Colonic mucosa (tissue), 4 donors: ENCODE data around the gene GHSR. TPM values are rescaled to one million over a fixed set of nuclear protein-coding genes. Genes with fewer than 3 reads are reported as not detected.

Source experiments
- DNase-seq: peaks from one replicate; pipeline ENCODE4 v3.0.0-alpha.2; 2020
- H3K27ac ChIP-seq: fragments of 200-600 bp; one replicate; pipeline ENCODE4 v1.8.0; 2021
- H3K27me3 ChIP-seq: fragments of 200-600 bp; one replicate; pipeline ENCODE4 v1.8.0; 2021
- H3K36me3 ChIP-seq: fragments of 200-600 bp; one replicate; pipeline ENCODE4 v1.8.0; 2021
- H3K4me1 ChIP-seq: fragments of 200-600 bp; one replicate; pipeline ENCODE4 v1.8.0; 2021; ENCODE audit warnings: mild to moderate bottlenecking
- H3K4me3 ChIP-seq: fragments of 200-600 bp; one replicate; pipeline ENCODE4 v1.8.0; 2021
- H3K9ac ChIP-seq, 2 donors: one replicate each; pipeline ENCODE4 v1.7.0; 2013; ENCODE audit warnings: control low read depth in 2 of 2, low read depth in 2 of 2, low read length in 2 of 2
- H3K9me3 ChIP-seq: fragments of 200-600 bp; one replicate; pipeline ENCODE4 v1.8.0; 2021
- intact Hi-C: fragments of 100-400 bp; cut with DNase I; formaldehyde crosslinking; loops from one replicate; pipeline ENCODE4 v1.14.1; 2022
- total RNA-seq, 2 donors: library from RNA; stranded (reverse); fragmentation: NEBNext Ultra II Directional in 1 of 2; extraction: Animal tissue kit (Norgen Biotek cat#: 25700) in 1 of 2; gene quantifications; one replicate each; pipeline ENCODE4 v1.2.1, GENCODE V29; 2021
- TF ChIP-seq, protein P1 (sequence below): fragments of 200-600 bp; IDR thresholded peaks from one replicate; pipeline ENCODE4 v1.8.0; 2022; ENCODE audit warnings: antibody characterized with exemption, mild to moderate bottlenecking
- donor health status: healthy.
- donor health status: DM: no; HTN: no; CAD: no.
- donor health status: DM: no; HTN: no; CAD: no.

GHSR gene
- total RNA-seq, 2 donors from 2014 or later, result not detected

DNA sequence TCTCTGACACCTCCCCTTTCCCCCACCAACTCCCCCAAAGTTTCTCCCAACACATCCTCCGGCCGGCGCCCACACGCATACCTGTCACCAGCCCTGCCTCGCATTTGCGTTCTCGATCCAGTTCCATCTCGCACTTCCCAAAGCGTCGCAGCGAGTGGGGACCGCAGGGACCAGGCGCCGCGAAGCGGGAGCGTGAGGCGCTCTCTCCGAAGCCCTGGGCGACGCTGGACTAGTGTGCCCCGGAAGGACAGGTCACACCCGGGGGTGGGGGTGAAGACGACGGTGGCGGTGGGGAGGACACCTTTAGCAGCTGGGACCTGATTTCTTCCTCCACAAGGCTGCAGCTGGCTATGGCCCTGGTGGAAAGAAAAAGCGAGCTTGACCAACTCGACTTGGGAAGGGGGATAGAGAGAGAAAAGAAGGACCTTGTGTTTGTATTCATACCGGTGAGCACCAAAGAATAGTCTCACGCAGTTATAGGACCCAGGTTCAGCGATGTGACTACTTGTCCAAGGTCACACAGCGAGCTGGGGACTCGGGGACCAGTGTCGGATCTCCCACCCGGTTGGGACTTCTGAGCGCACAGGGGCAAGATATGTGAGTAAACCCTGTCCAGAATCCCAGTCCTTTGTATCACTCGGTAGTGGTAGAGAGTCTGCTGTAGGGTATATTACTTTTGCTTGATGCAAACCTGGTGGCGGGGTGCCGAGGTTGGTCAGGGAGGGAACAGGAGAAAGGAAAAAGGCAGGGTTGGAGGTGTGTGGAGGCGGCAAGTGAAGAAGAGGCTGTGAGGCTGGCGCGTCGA, 607 bp upstream of the GHSR start:
- no peak overlapping the region for H3K4me3 ChIP-seq
- no peak for DNase-seq
- TF ChIP-seq, protein P1, sequence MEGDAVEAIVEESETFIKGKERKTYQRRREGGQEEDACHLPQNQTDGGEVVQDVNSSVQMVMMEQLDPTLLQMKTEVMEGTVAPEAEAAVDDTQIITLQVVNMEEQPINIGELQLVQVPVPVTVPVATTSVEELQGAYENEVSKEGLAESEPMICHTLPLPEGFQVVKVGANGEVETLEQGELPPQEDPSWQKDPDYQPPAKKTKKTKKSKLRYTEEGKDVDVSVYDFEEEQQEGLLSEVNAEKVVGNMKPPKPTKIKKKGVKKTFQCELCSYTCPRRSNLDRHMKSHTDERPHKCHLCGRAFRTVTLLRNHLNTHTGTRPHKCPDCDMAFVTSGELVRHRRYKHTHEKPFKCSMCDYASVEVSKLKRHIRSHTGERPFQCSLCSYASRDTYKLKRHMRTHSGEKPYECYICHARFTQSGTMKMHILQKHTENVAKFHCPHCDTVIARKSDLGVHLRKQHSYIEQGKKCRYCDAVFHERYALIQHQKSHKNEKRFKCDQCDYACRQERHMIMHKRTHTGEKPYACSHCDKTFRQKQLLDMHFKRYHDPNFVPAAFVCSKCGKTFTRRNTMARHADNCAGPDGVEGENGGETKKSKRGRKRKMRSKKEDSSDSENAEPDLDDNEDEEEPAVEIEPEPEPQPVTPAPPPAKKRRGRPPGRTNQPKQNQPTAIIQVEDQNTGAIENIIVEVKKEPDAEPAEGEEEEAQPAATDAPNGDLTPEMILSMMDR, result no peak
- peaks cover 42% of the 10 kb centered on the region for H3K27me3 ChIP-seq
- no peaks in the 10 kb centered on the region for H3K36me3 ChIP-seq
- no peaks in the 10 kb centered on the region for H3K9me3 ChIP-seq
- no peak overlapping the region for H3K27ac ChIP-seq
- H3K4me1 ChIP-seq, result no peaks in the 10 kb centered on the region
- intact Hi-C loops, result no loop called here
- no peak overlapping the region for H3K9ac ChIP-seq

DNA sequence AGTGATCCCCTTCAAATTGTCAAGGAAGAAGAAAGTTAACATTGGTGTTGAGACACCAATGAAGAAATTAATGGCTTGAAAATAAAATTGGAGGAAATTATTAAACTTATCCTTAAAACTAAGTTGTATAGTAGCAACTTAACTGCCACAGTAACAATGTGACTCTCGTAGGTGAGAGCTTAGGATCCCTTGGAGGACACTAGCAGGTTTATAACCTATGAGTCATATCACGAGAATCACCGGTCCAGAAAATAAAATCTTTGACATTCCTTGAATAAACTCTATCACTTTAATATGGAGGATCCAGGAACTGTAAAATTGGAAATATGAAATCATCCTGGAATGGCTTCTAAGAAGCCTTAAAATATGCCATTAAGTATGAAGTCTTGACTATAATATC, 2.1 kb downstream of the GHSR start:
- H3K9me3 ChIP-seq, result no peaks in the 10 kb centered on the region
- H3K4me1 ChIP-seq, result no peaks in the 10 kb centered on the region
- H3K36me3 ChIP-seq, result no peaks in the 10 kb centered on the region
- H3K27me3 ChIP-seq, result peaks cover 42% of the 10 kb centered on the region
- no peak overlapping the region for H3K9ac ChIP-seq
- TF ChIP-seq, protein P1, result no peak
- no peak for DNase-seq
- no peak overlapping the region for H3K27ac ChIP-seq
- intact Hi-C loops, result no loop called here
- no peak overlapping the region for H3K4me3 ChIP-seq

DNA sequence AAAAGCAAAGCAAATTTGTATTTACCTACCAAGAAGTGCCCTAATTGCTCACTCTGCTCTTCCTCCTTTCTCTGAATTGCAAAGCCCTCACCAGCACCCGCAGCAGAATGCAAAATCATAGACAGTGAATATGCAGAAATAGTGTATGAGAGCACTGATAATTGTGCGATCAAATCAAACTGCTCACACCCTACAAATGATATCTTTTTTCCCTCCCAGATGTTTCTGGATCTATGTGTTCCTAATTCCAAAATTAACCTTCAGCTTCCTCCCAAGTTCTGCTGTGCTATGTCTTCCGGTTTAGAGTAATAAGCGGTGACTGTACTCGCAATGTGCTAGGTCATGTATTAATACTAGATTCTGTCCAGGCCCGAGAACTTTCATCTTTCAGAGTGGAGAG, 3.4 kb downstream of the GHSR start:
- intact Hi-C loops, result no loop called here

DNA sequence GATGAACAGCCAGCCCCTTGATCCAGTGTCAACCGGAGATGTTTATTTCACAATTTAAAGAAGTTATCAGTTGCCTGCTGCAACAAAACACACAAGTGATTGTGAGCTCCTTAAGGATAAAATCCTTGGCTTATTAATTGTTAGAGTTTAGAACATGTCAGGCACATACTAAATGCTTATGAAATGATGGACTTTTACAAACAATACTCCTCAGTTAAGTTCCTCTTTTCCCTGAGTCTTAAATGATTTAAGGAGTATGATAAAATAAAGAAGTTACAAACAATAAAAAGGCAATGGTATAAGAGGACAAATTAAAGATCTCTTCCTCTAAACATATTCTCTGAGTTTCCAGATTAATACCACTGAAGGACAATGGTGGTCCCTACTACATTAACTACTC, 5.7 kb downstream of the GHSR start:
- no peak for DNase-seq
- H3K27ac ChIP-seq, result no peak overlapping the region
- no peaks in the 10 kb centered on the region for H3K4me1 ChIP-seq
- no peak overlapping the region for H3K4me3 ChIP-seq
- no peak overlapping the region for H3K9ac ChIP-seq
- H3K27me3 ChIP-seq, result peaks cover 15% of the 10 kb centered on the region
- TF ChIP-seq, protein P1, result no peak
- H3K9me3 ChIP-seq, result no peaks in the 10 kb centered on the region
- intact Hi-C loops, result no loop called here
- no peaks in the 10 kb centered on the region for H3K36me3 ChIP-seq

More for the DNA sequence above, 3.4 kb downstream of the GHSR start:
- TF ChIP-seq, protein P1, result no peak
- Histone ChIP-seq H3K36me3 (no peaks in the 10 kb centered on the region), H3K9me3 (no peaks in the 10 kb centered on the region), H3K4me3 (no peak overlapping the region), H3K27ac (no peak overlapping the region), H3K27me3 (peaks cover 37% of the 10 kb centered on the region), H3K9ac (no peak overlapping the region), H3K4me1 (no peaks in the 10 kb centered on the region)
- no peak for DNase-seq

DNA sequence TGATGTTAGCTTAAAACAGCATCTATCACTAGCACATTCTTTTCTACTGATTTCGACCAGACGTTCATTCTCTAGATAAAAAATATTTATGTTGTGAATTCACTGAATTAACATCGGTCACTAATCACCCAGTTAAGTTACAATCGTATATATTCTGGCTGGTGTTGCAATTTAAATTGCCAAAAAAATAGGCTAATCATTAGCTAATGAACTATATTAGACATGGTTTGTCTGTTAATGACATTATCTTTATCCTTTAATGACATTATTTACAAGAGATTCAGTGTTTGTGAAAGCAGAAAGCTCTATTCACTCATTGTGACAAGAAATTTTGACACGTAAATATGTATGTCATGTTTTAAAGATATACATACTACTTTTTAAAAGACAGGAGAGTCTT, 6.7 kb downstream of the GHSR start:
- H3K9me3 ChIP-seq, result no peaks in the 10 kb centered on the region

More for the DNA sequence above, 6.7 kb downstream of the GHSR start:
- Histone ChIP-seq H3K9ac (no peak overlapping the region), H3K4me1 (no peaks in the 10 kb centered on the region), H3K4me3 (no peak overlapping the region), H3K27me3 (peaks cover 6% of the 10 kb centered on the region), H3K36me3 (no peaks in the 10 kb centered on the region), H3K27ac (no peak overlapping the region)
- intact Hi-C loops, result no loop called here
- TF ChIP-seq, protein P1, result no peak
- DNase-seq, result no peak
